CD4-positive, alpha-beta T cell treated with Interleukin-2 at 100 ng/mL for 4 hours (primary cell): ENCODE results near the gene PARP1.
"Not testable (repeated sequence)": the region's sequence is repeated elsewhere in the genome, so short reads cannot be mapped to it uniquely, and the experiment has no call there.

Experiments used
- DNase-seq: peaks from one replicate; pipeline ENCODE4 v3.0.0-alpha.2; 2020; ENCODE audit warnings: low spot score

Gene PARP1

GRCh38 chr1:226349801-226350518 lies 57.9 kb downstream of the PARP1 start:
- no peak for DNase-seq

GRCh38 chr1:226349081-226349480 lies 58.8 kb downstream of the PARP1 start:
- no peak for DNase-seq

- DNase-seq: no peak
Measured at GRCh38 chr1:226344441-226345259, 63.2 kb downstream of the PARP1 start.

GRCh38 chr1:226342656-226343055 lies 65.2 kb downstream of the PARP1 start:
- no peak for DNase-seq

GRCh38 chr1:226340111-226340510 lies 67.8 kb downstream of the PARP1 start:
- not testable (repeated sequence) for DNase-seq

- no peak for DNase-seq
Measured at GRCh38 chr1:226337276-226337875, 70.5 kb downstream of the PARP1 start.

- DNase-seq: no peak
Measured at GRCh38 chr1:226335661-226336060, 72.2 kb downstream of the PARP1 start.

- DNase-seq: no peak
Measured at GRCh38 chr1:226332947-226333346, 74.9 kb downstream of the PARP1 start.

- DNase-seq: no peak
Measured at GRCh38 chr1:226329237-226329636, 78.7 kb downstream of the PARP1 start.

- no peak for DNase-seq
Measured at GRCh38 chr1:226327761-226328162, 80.1 kb downstream of the PARP1 start.

- no peak for DNase-seq
Measured at GRCh38 chr1:226325178-226325577, 82.7 kb downstream of the PARP1 start.

- DNase-seq: no peak
Measured at GRCh38 chr1:226324479-226324878, 83.4 kb downstream of the PARP1 start.

GRCh38 chr1:226322986-226323385 lies 84.9 kb downstream of the PARP1 start:
- DNase-seq: no peak

- no peak for DNase-seq
Measured at GRCh38 chr1:226320930-226321329, 87.0 kb downstream of the PARP1 start.

- DNase-seq: no peak
Measured at GRCh38 chr1:226318471-226318870, 89.4 kb downstream of the PARP1 start.

- no peak for DNase-seq
Measured at GRCh38 chr1:226314055-226314454, 93.8 kb downstream of the PARP1 start.

GRCh38 chr1:226312065-226312464 lies 95.8 kb downstream of the PARP1 start:
- no peak for DNase-seq

- no peak for DNase-seq
Measured at GRCh38 chr1:226311376-226311775, 96.5 kb downstream of the PARP1 start.
